ENCODE measurements around the gene CLPSL2.
A peak's percentile ranks its signal among the peaks of the same experiment; 100 is the strongest.
"Not testable (repeated sequence)": the region's sequence is repeated elsewhere in the genome, so short reads cannot be mapped to it uniquely, and the experiment has no call there.

CLPSL2 gene

GRCh38 chr6:35776364-35777215 is at the start of gene CLPSL2:
Gene CLPSL2 (plus strand): TSS chr6:35776598. CDS start chr6:35776619, 21 bp downstream.
- DNase-seq (ENCODE audit: low spot score) = no peak

GRCh38 chr6:35727231-35727934 is 49.0 kb upstream of the CLPSL2 start:
- peak; percentile 50 for DNase-seq (ENCODE audit: low spot score)

GRCh38 chr6:35727935-35728682 is 48.3 kb upstream of the CLPSL2 start:
- peak; percentile 59 for DNase-seq (ENCODE audit: low spot score)

GRCh38 chr6:35728683-35729678 is 47.4 kb upstream of the CLPSL2 start:
- DNase-seq (ENCODE audit: low spot score) = no peak

GRCh38 chr6:35729722-35730121 is 46.7 kb upstream of the CLPSL2 start:
- DNase-seq (ENCODE audit: low spot score) = no peak

- DNase-seq (ENCODE audit: low spot score) = no peak
These were observed 45.5 kb upstream of the CLPSL2 start for GRCh38 chr6:35730745-35731413.

- peak; percentile 78 for DNase-seq (ENCODE audit: low spot score)
These were observed 45.0 kb upstream of the CLPSL2 start for GRCh38 chr6:35731414-35731735.

- peak; percentile 82 for DNase-seq (ENCODE audit: low spot score)
These were observed 44.5 kb upstream of the CLPSL2 start for GRCh38 chr6:35731736-35732532.

GRCh38 chr6:35733633-35734032 is 42.8 kb upstream of the CLPSL2 start:
- DNase-seq (ENCODE audit: low spot score) = no peak

- DNase-seq (ENCODE audit: low spot score) = not testable (repeated sequence)
These were observed 42.1 kb upstream of the CLPSL2 start for GRCh38 chr6:35734319-35734718.

- DNase-seq (ENCODE audit: low spot score) = no peak
These were observed 40.9 kb upstream of the CLPSL2 start for GRCh38 chr6:35735452-35735851.

GRCh38 chr6:35736253-35736894 is 40.0 kb upstream of the CLPSL2 start:
- DNase-seq (ENCODE audit: low spot score) = peak; percentile 74

- DNase-seq (ENCODE audit: low spot score) = no peak
These were observed 39.4 kb upstream of the CLPSL2 start, which contains the start of gene ARMC12 for GRCh38 chr6:35736982-35737412. Gene ARMC12 (plus strand): TSS chr6:35737032. CDS start chr6:35737109, 77 bp downstream.

GRCh38 chr6:35737413-35738211 is 38.8 kb upstream of the CLPSL2 start:
- DNase-seq (ENCODE audit: low spot score) = peak; percentile 48

- DNase-seq (ENCODE audit: low spot score) = no peak
These were observed 36.5 kb upstream of the CLPSL2 start for GRCh38 chr6:35739645-35740524.

- DNase-seq (ENCODE audit: low spot score) = no peak
These were observed 33.6 kb upstream of the CLPSL2 start for GRCh38 chr6:35742842-35743241.

- no peak for DNase-seq (ENCODE audit: low spot score)
These were observed 30.9 kb upstream of the CLPSL2 start for GRCh38 chr6:35745509-35745908.
